Measurements from ENCODE around the gene SNX1. TPM values are rescaled to one million over a fixed set of nuclear protein-coding genes. Genes with fewer than 3 reads are reported as not detected.

Gene SNX1
- total RNA-seq, 1 experiment from 2014 or later, result 36.7 TPM

DNA sequence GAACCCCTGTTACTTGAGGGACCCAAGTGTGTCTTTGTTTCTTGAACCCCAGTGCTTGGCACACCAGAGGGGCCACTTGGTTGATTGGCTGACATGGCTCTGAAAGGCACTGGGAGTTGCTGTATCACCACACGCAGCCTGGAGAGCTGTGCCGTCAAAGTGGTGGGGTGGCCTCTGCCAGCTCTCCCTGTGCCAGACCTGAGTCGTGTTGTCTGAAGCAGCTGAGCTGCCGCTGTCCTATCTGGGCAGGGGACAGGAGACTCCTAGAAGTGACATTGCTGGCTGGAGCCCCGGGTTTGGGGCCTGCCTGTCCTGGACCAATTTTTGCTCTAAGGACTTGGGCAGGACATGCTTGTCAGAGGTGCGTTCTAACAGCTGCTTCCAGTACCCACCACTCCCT is 50.3 kb downstream of the SNX1 start:
- DNase-seq (ENCODE audit: low spot score), result no peak

DNA sequence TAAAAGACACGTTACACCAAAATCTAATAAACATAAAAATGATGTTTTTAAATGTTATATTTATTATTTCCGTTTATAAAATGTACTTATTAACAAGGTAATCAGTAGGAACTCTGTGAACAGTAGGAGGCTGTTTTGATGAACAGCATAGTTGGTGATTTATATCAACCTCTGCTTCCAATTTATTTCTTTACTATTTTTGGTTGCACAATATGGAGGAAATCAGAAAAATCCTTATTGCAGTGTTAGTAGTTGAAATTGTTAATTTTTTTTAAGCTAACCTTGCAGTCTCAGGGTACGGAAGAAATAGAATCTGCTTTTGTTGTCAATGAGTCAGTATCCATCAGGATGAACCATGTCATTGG is 50.7 kb downstream of the SNX1 start:
- no peak for DNase-seq (ENCODE audit: low spot score)

DNA sequence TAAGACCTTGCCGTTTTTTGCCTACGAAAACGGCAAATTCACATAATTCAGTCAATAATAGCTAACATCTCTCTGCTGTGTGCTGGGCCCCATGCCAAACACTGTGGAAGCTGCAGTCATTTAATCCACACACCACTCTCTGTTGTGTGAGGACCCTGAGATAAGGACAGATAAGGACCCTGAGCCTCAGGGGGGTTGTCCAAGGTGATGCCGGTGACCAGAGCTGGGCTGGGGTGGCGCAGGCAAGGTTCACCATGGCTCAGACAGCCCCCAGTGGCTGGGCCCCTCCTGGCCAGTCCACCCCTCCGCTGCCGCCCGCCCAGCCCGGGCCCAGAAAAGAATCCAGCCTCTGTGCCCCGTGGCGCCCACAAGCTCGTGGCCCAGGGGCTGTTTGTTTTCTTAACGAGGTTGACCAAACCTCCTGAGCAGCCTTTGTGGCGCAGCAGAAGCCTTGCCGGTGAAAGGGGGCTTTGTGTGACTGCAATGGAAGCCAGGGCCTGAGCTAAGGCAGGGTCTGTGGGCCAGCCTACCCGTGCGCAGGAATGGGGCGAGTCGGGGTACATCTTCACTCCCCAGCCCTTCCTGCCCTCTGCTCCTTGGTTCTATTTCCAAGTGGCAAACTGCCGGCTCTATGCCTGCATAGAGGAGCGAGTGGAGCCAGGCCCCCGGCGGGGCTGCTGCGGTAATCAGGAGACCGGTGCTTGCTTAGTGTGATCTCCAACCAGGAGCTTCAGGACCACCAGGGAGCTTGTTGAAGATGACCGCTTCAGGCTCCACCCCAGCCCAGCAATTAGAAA is 51.3 kb downstream of the SNX1 start:
- no peak for DNase-seq (ENCODE audit: low spot score)

DNA sequence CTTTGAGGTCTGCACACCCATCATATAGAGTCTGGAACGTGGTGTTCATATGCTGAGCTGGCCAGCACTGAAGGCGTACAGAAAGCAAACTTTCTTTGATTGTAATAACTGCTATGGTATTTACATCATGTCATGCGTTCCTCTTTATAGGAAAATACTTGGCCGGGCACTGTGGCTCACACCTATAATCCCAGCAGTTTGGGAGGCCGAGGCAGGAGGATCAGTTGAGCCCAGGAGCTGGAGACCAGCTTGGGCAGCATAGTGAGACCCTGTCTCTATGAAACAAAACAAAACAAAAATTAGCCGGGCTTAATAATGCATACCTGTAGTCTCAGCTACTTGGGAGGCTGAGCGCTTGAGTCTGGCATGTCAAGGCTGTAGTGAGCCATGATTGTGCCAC is 52.4 kb downstream of the SNX1 start:
- no peak for DNase-seq (ENCODE audit: low spot score)

DNA sequence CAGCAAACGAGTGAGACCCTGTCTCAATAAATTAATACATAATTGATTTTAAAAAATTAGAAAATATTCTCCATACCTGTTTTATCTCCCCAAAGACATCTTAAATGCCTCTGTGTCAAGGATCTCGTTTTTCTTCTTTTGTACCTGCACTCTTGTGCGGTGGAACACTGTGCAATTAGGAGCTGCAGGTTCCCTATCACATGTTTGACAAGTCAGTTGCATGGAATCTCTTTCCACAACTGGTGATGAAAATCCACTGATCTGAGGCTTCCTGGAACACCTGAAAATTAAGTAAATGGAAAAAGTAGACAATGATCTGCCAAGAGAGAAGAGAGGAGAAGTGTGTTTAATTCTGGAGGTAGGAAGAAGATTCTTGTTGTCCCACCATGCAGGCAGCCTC is 52.8 kb downstream of the SNX1 start:
- DNase-seq (ENCODE audit: low spot score), result no peak

DNA sequence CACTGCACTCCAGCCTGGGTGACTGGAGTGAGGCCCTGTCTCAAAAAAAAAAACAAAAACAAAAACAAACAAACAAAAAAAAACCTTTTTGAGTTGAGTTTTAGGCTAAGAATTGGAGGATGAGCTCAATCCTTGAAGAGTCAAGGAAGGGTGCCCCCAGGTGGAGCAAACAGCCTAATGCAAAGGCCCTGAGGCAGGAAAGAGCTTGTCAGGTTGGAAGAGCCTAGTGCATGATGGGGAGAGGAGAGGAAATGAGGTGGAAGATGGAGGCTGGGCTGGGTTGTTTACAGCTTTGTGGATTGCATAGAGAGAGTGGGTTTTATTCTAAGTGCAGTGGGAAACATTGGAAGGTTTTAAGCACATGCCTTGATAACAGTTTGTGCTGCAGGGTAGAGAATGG is 53.6 kb downstream of the SNX1 start:
- no peak for DNase-seq (ENCODE audit: low spot score)

DNA sequence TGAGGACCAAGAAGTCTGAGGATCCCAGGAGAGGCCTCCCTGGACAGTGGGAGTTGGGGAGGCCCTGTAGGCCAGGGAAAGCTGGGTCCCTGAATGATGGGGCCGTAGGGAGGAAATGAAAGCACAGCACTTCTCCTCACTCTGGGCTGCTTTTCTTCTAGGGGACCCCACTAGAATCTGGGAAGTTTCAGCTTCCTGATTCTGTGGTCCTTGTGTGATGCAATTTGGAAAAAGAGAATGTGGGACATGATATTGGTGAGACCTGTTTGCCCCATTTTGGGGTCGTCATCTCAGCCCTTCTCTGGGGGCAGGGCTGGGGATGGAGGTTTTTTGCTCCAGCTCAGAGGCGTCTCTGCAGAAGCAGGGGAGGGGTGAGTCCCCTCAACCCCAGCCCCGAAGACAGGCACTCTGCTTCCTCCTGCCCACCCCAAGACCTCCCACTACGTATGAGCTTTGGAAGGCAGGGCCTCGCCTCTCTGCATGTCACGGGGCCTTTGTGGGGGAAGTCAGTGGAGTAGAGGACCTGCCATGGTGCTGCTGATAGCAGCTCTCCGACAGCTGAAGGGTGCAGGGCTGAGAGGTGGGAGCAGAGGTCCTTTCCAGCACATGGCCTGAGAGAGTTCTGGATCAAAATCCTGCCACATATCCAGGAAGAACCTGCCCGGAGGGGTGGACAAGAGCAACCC is 54.3 kb downstream of the SNX1 start:
- DNase-seq (ENCODE audit: low spot score), result no peak

DNA sequence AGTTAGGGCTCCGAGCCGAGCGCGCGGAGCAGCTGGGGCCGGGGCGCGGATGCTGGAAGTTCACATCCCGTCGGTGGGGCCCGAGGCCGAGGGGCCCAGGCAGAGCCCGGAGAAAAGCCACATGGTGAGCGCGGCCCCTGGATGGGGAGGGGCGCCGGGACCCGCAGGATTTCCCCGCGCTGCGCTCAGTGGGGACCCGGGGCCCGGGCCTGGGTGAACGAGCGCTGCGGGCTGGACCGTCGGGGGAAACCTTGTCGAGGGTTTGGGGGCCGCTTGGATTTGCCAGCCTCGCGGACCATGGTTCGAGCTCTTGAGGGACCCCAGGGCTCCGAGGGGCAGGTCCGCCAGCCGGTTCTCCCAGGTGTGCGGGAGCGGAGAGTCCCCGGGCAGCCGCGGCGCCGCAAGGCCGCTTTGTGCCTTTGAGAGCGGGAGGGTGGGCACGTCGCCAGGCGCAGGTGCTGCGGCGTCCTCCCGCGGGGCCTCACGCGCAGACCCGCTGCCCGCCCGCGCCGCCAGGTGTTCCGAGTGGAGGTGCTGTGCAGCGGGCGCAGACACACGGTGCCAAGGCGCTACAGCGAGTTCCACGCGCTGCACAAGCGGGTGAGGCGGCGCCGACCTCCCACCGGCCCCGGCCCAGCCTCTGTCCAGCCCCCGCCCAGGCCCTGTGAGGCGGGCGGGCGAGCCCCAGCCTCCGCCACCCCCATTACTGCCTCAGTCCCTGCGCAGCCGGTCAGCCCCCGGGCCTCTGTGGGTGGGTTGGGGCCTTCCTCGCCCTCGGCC is 56.1 kb downstream of the SNX1 start, which contains the start of gene SNX22:
Gene SNX22 (plus strand): TSS at position 5 of the 780 bp plus-strand sequence. CDS start 45 bp downstream, at position 50.
- DNase-seq (ENCODE audit: low spot score), result no peak

DNA sequence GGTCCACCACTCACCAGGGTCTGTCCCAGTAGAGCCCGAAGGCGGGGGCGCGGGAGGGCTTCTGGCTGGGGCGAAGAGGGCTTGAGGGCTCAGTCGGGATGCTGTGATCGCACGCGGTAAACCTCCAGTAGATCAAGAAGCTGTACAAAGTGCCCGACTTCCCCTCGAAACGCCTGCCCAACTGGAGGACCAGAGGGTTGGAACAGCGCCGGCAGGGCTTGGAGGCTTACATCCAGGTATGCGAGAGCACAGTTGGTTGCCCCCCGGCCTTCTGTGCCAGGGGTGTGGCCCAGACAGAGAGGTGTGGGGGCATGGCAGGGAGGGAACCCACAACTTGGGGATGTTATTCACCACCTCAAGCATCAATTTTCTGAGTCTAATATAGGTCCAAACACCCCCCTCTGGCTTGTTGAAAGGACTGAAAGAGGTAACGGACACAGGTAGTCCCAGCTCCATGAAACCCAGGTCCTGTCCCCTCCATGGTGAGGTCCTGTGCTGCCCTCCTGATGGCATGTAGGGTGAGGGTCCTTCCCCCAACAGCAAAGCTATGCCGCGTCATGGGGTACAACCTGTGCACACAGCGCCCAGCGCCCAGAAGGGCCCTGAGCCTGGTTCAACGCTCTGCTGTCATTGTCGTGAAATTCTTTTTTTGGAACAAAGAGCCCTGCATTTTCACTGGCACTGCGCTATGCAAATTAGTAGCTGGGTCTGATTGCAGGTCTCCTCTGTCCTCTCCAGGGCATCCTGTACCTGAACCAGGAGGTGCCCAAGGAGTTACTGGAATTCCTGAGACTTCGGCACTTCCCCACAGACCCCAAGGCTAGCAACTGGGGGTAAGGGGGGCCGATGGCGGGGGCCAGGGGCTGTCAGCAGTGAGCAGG is 57.0 kb downstream of the SNX1 start:
- no peak for DNase-seq (ENCODE audit: low spot score)

DNA sequence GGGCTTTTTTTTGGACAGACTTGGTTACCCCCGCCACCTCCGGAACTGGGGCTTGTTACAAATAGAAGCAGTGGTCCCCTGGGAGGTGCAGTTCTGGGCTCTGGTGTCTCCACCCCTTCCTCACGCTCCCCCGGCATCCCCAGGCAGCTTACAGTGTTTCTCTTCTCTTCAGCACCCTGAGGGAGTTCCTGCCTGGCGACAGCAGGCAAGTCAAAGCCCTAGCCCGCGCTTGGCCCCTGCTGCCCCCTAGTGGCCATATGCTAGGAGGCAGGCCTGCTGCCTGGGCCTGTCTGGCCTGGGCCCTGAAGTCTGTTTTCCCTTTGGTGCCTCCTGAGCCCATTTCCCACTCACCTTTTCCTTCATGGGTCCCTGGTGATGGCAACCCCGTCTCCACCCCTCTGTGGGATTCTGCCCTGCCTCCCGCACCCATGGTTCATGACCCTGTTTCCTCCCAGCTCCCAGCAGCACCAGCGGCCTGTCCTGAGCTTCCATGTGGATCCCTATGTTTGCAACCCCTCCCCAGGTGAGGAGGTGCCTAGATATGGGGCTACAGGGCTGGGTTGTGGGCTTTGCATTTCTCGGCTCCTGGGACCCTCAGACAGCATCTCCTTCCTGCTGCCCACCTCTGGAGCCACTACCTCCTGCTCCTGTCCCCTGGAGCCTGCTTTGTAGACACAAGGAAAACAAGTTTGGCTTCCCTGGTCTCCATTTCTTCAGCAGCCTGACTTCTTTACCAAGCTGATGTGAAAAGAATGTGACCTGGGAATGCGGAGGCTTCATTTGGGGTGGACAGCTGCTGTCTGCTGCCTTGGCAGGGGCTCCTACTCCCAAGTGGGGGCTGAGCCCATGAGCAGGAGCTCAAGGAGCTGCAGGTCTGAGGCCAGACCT is 57.9 kb downstream of the SNX1 start:
- DNase-seq (ENCODE audit: low spot score), result peak; percentile 77

DNA sequence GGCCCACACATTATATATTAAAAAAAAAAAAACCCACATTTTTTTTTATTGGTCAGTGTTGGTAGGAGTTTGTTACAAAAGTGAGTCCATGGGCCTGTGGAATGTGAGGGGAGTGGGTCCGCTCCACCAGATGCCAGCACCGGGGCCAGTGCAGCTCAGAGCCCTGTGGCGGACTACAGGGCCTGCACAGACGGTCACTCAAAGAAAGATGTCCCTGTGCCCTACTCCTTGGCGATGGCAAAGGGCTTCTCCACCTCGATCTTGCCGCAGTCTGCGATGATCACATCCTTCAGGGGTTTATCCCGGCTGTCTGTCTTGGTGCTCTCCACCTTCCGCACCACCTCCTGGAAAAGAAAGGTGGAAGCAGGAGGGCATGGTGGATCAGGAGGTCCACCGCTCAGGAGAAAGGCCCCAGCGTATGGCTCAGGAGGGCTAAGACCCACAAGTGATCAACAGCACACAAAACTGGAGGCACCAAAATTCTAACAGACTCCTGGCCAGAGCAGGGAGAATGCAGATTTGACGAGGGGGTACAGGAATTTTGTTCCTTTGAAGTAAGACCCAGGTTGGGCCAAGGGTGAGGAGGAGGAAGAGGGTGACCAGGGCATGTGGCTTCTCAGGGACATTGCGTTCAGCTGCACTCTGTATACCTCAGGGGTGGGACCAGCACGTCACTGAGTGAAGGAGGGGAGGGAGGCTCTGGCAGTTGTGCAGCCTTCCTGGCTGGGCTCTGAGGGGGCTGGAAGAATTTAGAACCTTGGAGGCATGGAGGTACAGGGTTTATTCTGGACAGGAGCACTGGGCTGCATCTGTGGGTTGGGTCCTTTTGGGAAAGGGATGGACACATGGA is 60.2 kb downstream of the SNX1 start:
- no peak for DNase-seq (ENCODE audit: low spot score)

DNA sequence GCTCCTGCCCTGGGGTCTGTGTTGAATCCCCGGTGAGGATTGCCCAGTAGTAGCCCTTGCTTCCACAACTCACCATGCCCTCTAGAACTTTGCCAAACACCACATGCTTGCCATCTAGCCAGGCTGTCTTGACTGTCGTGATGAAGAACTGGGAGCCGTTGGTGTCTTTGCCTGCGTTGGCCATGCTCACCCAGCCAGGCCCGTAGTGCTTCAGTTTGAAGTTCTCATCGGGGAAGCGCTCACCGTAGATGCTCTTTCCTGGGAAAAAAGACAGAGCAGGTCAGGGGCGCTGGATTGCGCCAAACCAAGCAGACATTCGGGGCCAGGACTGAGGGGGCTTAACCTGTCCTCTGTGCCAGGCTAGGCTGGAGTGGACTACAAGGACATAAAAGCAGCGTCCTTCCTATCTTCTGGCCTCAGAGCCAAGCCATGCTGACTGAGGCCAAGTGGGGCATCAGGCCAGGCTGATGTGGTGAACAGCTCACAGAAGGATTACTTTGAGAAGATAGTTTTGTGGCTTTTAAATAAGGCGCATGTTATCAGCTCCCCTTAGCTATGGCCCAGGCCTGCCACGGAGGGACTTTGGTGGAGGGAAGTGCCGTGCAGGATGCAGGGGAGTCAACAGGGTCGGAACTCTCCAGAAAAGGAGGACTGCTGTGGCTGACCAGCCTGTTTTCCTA is 61.0 kb downstream of the SNX1 start:
- no peak for DNase-seq (ENCODE audit: low spot score)

DNA sequence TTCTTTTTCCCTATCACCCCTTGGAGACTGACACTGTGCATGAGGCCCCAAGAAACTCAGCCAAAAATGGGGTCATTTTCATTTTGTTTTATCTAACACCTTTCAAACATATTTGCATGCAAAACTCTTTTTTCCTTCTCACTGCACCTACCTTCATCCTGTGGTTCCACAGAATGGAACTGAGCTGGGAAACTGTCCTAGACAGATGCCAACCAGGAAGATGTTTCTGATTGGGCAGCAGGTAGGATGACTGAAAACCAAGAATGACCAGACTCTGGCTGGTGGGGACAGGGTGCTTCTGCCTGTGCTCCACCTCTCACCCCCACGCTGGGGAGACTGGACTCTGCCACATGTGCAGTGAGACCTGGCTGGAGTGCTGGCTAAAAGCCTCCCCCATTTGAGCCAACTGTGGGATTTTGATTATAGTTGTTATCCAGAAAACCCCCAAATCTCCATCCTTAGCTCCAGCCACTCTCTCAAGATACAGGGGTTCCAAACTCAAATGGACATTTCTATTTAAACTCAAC is 61.9 kb downstream of the SNX1 start:
- no peak for DNase-seq (ENCODE audit: low spot score)

DNA sequence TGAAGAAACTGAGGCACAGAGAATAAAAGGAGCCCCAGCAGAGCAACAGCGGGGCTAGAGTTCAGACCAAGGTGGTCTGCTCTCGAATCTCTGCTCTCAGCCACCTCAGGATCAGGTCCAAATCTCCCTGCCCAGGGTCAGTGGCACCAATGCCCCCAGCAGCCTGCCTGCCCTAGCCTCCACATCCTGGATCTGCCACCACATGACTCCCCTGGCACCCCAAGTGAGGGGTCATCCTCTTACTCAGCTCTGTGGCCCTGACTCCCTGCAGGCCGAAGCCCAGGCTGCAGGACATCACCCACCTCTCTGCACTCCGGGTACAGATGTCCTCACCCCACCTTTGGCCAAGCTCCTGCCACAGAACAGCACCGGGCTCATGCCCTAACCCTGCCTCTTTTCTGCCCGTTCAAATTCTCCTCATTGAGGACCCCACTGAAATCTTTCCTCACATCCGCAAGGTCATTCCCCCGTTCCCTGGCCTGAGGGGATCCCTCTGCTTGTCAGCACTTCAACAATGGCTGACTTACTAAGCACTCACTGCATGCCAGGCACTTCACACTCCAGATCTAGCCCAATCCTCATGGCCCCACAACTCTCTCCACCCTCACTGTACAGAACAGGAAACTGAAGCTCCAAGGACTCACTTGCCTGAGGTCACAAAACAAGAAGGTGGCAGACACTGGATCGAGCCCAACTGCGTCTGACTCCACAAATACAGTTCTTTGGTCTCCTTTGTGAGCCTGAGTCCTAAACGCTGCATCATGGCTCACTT is 62.8 kb downstream of the SNX1 start:
- DNase-seq (ENCODE audit: low spot score), result no peak

DNA sequence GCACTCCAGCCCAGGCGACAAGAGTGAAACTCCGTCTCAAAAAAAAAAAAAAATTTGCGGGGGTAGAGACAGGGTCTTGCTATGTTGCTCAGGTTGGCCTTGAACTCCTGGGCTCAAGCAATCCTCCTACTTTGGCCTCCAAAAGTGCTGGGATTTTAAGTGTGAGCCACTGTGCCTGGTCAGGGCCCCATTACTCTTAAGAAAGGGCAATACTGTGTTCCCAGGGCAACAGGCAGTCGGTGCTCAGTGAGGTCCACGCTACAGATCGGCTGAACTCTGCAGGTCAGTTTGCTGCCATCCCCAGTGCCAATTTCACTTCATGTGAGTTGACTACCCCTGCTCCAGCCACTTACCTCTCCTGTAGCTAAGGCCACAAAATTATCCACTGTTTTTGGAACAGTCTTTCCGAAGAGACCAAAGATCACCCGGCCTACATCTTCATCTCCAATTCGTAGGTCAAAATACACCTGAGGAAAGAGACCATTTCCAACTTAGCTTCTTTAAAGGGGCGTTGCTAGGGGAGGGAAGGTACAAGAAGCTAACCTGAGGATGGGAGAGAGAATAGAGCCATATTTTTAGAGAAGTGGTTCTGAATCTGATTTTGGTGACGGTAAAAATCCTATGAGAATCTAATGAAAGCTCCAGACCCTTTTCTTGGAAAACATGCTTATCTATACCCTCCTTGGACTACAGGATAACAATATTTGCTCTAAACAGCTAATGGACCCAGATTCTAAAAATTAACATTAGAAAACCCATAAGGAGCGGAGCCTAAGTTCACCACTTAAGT is 66.1 kb downstream of the SNX1 start:
- DNase-seq (ENCODE audit: low spot score), result no peak

DNA sequence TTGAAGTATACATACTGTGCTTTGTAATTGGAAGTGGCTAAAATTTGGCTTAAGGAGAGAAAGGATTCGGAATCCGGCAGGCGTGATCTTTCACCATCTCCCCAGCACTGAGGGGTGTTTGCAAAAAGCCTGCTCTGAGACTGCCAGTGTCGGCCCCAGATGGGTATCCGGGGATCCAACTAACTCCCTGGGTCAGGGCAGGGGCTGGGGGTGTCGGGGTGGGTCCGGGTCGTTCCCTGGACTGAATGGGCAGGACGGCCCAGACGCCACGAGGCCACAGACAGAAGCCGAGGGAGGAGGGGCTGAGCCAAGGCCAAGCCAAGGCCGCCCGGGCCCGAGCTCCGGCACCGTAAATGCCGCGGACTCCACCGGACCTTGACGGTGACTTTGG is 66.7 kb downstream of the SNX1 start:
- no peak for DNase-seq (ENCODE audit: low spot score)
